ENCODE measurements around the gene EARS2. TPM values are rescaled to one million over a fixed set of nuclear protein-coding genes. Genes with fewer than 3 reads are reported as not detected.
A peak's percentile ranks its signal among the peaks of the same experiment; 100 is the strongest.

Gene EARS2
- total and polyA plus RNA-seq, 3 donors from 2014 or later, result 32.3 to 76.7 (median 55.9) TPM

GRCh38 chr16:23509441-23509754 lies 47.8 kb downstream of the EARS2 start:
- 3% methylated on average over 5 of the region's 5 CpGs for WGBS, 2 donors
- peak overlapping the region; percentile 71 to 97 for H3K4me3 ChIP-seq
- intact Hi-C loops (cut with DNase I; ENCODE audit: low total_unique reads), result no loop called here
- H3K9me3 ChIP-seq, result no peaks in the 10 kb centered on the region
- DNase-seq, result no peak
- peak overlapping the region in 1 of 2 donors; percentile 87 for H3K27ac ChIP-seq
- peaks cover 19% of the 10 kb centered on the region for H3K4me1 ChIP-seq
- TF ChIP-seq POLR2A (IDR thresholded peaks at IDR 0.05), result no peak
- no peak for TF ChIP-seq CTCF (IDR thresholded peaks at IDR 0.05)
- H3K36me3 ChIP-seq (ENCODE audit: low read depth, missing control alignments), result no peaks in the 10 kb centered on the region
- no peaks in the 10 kb centered on the region for H3K27me3 ChIP-seq

GRCh38 chr16:23508589-23509440 lies 48.3 kb downstream of the EARS2 start:
- no peak overlapping the region for H3K27ac ChIP-seq
- 10% methylated on average over 28 of the region's 28 CpGs for WGBS, 2 donors
- no peaks in the 10 kb centered on the region for H3K9me3 ChIP-seq
- H3K4me3 ChIP-seq, result peak overlapping the region; percentile 71 to 97
- no peaks in the 10 kb centered on the region for H3K27me3 ChIP-seq
- intact Hi-C loops (cut with DNase I; ENCODE audit: low total_unique reads), result no loop called here
- peak; percentile 20 for DNase-seq
- TF ChIP-seq POLR2A (IDR thresholded peaks at IDR 0.05) (no peak), CTCF (IDR thresholded peaks at IDR 0.05) (no peak)
- H3K36me3 ChIP-seq (ENCODE audit: low read depth, missing control alignments), result no peaks in the 10 kb centered on the region
- peaks cover 19% of the 10 kb centered on the region for H3K4me1 ChIP-seq

GRCh38 chr16:23506606-23506994 lies 50.5 kb downstream of the EARS2 start:
- H3K36me3 ChIP-seq (ENCODE audit: low read depth, missing control alignments), result no peaks in the 10 kb centered on the region
- H3K27me3 ChIP-seq, result no peaks in the 10 kb centered on the region
- H3K9me3 ChIP-seq, result no peaks in the 10 kb centered on the region
- 94 to 97% methylated on average over 5 to 8 of the region's 8 CpGs for WGBS, 2 donors
- intact Hi-C loops (cut with DNase I; ENCODE audit: low total_unique reads), result no loop called here
- no peak overlapping the region for H3K27ac ChIP-seq
- H3K4me3 ChIP-seq, result no peak overlapping the region
- DNase-seq, result no peak
- H3K4me1 ChIP-seq, result peaks cover 19% of the 10 kb centered on the region
- no peak for TF ChIP-seq POLR2A (IDR thresholded peaks at IDR 0.05)
- TF ChIP-seq CTCF (IDR thresholded peaks at IDR 0.05), result no peak

GRCh38 chr16:23505671-23506605 lies 51.2 kb downstream of the EARS2 start:
- Histone ChIP-seq H3K9me3 (no peaks in the 10 kb centered on the region), H3K27ac (no peak overlapping the region), H3K36me3 (ENCODE audit: low read depth, missing control alignments) (no peaks in the 10 kb centered on the region), H3K4me1 (peaks cover 19% of the 10 kb centered on the region), H3K27me3 (no peaks in the 10 kb centered on the region), H3K4me3 (no peak overlapping the region)
- DNase-seq, result no peak
- TF ChIP-seq CTCF (IDR thresholded peaks at IDR 0.05) (no peak), POLR2A (IDR thresholded peaks at IDR 0.05) (no peak)
- intact Hi-C loops (cut with DNase I; ENCODE audit: low total_unique reads), result no loop called here
- whole genome bisulfite sequencing, 2 donors, result 81 to 84% methylated on average over 7 of the region's 7 CpGs
